WTC11 (cell line): ENCODE data around the gene PARVB.

Experiments
- ATF2 ChIP-seq: sonication (generic); formaldehyde crosslinking; IDR thresholded peaks from 2 replicates; pipeline ENCODE4 v1.8.1; 2022; ENCODE audit warnings: low read depth, missing genetic modification reagents, borderline replicate concordance
- ATF3 ChIP-seq: sonication (generic); formaldehyde crosslinking; conservative IDR thresholded peaks from 2 replicates; pipeline ENCODE4 v1.8.1; 2022; ENCODE audit warnings: mild to moderate bottlenecking, missing genetic modification reagents
- CTCF ChIP-seq: fragments of 200-600 bp; IDR thresholded peaks from 2 replicates; pipeline ENCODE4 v1.8.0; 2022; ENCODE audit warnings: antibody characterized with exemption
- FOXK1 ChIP-seq: sonication (generic); formaldehyde crosslinking; IDR thresholded peaks from 2 replicates; pipeline ENCODE4 v1.8.0; 2022; ENCODE audit warnings: mild to moderate bottlenecking, moderate library complexity, missing genetic modification reagents
- IRF2 ChIP-seq: sonication (generic); formaldehyde crosslinking; IDR thresholded peaks from 2 replicates; pipeline ENCODE4 v1.8.0; 2022; ENCODE audit warnings: low read depth, missing genetic modification reagents, borderline replicate concordance
- NFE2L1 ChIP-seq: sonication (generic); formaldehyde crosslinking; IDR thresholded peaks from 2 replicates; pipeline ENCODE4 v1.8.1; 2023; ENCODE audit warnings: missing genetic modification reagents
- SMAD4 ChIP-seq: sonication (generic); formaldehyde crosslinking; IDR thresholded peaks from 2 replicates; pipeline ENCODE4 v1.8.0; 2022; ENCODE audit warnings: mild to moderate bottlenecking, missing genetic modification reagents
- SP1 ChIP-seq: sonication (generic); formaldehyde crosslinking; conservative IDR thresholded peaks from 2 replicates; pipeline ENCODE4 v1.8.1; 2022; ENCODE audit warnings: missing genetic modification reagents
- ZBTB43 ChIP-seq: sonication (generic); formaldehyde crosslinking; IDR thresholded peaks from 2 replicates; pipeline ENCODE4 v1.8.1; 2023; ENCODE audit warnings: mild to moderate bottlenecking, missing genetic modification reagents
- ZNF512 ChIP-seq: sonication (generic); formaldehyde crosslinking; IDR thresholded peaks from 2 replicates; pipeline ENCODE4 v1.8.1; 2022; ENCODE audit warnings: missing genetic modification reagents, borderline replicate concordance

GRCh38 chr22:44181912-44182587, 157.9 kb downstream of the PARVB start:
- no peak for TF ChIP-seq CTCF
- no peak for TF ChIP-seq ATF2 (CRISPR knock-in tag)
- TF ChIP-seq ZBTB43 (CRISPR knock-in tag): no peak
- no peak for TF ChIP-seq NFE2L1 (CRISPR knock-in tag)
- no peak for TF ChIP-seq SP1
- TF ChIP-seq IRF2: no peak
- no peak for TF ChIP-seq ATF3
- TF ChIP-seq SMAD4 (CRISPR knock-in tag): no peak
- TF ChIP-seq ZNF512: no peak
- TF ChIP-seq FOXK1 (CRISPR knock-in tag): no peak
